ENCODE data around the gene CRYBG2.

- no peak for TF ChIP-seq CTCF (IDR thresholded peaks at IDR 0.05; ENCODE audit: low read depth, low read length)
- no peak for TF ChIP-seq EZH2phosphoT487 (IDR thresholded peaks at IDR 0.05; ENCODE audit: low read depth)
Observed at GRCh38 chr1:26388791-26389445, 35.0 kb upstream of the CRYBG2 start.

Data from OCI-LY3 (cell line).